K562 (cell line): ENCODE data around the gene PCDHGB5.
A peak's percentile ranks its signal among the peaks of the same experiment; 100 is the strongest.

Source experiments
- CTCF ChIP-seq, 3 experiments: IDR thresholded peaks in 2 of 3; conservative IDR thresholded peaks in 1 of 3; 2 replicates each; pipeline ENCODE4 v1.5.1; 2011 to 2012; ENCODE audit warnings: low read length in 3 of 3, mild to moderate bottlenecking in 3 of 3, control low read depth in 2 of 3, improper control_type of control experiment in 1 of 3, inconsistent platforms in 1 of 3, low read depth in 1 of 3, mixed read lengths in 1 of 3, moderate library complexity in 1 of 3; ENCODE audit not compliant: insufficient read depth in 2 of 3
- E2F6 ChIP-seq, 2 experiments: IDR thresholded peaks; 2 replicates each; pipeline ENCODE4 v1.6.1; 2011; ENCODE audit warnings: borderline replicate concordance in 1 of 2, control low read depth in 1 of 2, low read depth in 1 of 2, low read length in 1 of 2, mild to moderate bottlenecking in 1 of 2, mixed read lengths in 1 of 2, moderate library complexity in 1 of 2; ENCODE audit not compliant: insufficient read depth in 1 of 2, insufficient read length in 1 of 2, poor library complexity in 1 of 2, severe bottlenecking in 1 of 2; ENCODE audit errors: extremely low read depth in 1 of 2
- POLR2A ChIP-seq: fragments of 450-650 bp; conservative IDR thresholded peaks from 2 replicates; pipeline ENCODE4 v1.6.1; 2016
- SFPQ ChIP-seq: fragments of 200-400 bp; formaldehyde crosslinking; IDR thresholded peaks from 2 replicates; pipeline ENCODE4 v1.6.1; 2017; ENCODE audit warnings: mild to moderate bottlenecking, low read depth, low read length, moderate library complexity
- SIN3B ChIP-seq: fragments of 450-650 bp; IDR thresholded peaks from 2 replicates; pipeline ENCODE4 v1.6.1; 2017; ENCODE audit warnings: low read depth, mild to moderate bottlenecking, moderate library complexity

GRCh38 chr5:141430332-141431113 lies 32.8 kb downstream of the PCDHGB5 start, which contains the start of gene PCDHGA12:
- no peak for TF ChIP-seq SFPQ
- no peak for TF ChIP-seq POLR2A
- no peak for TF ChIP-seq SIN3B
- TF ChIP-seq E2F6 (IDR thresholded peaks at IDR 0.05; ENCODE audit: borderline replicate concordance in 1 of 2, extremely low read depth in 1 of 2, insufficient read depth in 1 of 2, insufficient read length in 1 of 2, low read depth in 1 of 2, low read length in 1 of 2, poor library complexity in 1 of 2, severe bottlenecking in 1 of 2), result no peak
- TF ChIP-seq CTCF (IDR thresholded peaks at IDR 0.05 in 2 of 3, conservative IDR thresholded peaks at IDR 0.05 in 1 of 3; ENCODE audit: insufficient read depth in 2 of 3, low read depth in 1 of 3, low read length in 3 of 3), result peak; percentile 53 to 85 (median 72)
